Lung (tissue), 12 donors: ENCODE results near the gene ITGB2. TPM values are rescaled to one million over a fixed set of nuclear protein-coding genes. Genes with fewer than 3 reads are reported as not detected.
"Not testable (repeated sequence)": the region's sequence is repeated elsewhere in the genome, so short reads cannot be mapped to it uniquely, and the experiment has no call there.

Source experiments
- ATAC-seq: fragments of 200-7000 bp; cut with Tn5 transposase; one replicate; pipeline ENCODE4 v1.9.1; 2020; ENCODE audit warnings: moderate number of reproducible peaks; ENCODE audit not compliant: insufficient read depth, low FRiP score
- DNase-seq, 3 donors: peaks; one replicate each; pipeline ENCODE4 v3.0.0-alpha.2; 2013 to 2017
- H3K27ac ChIP-seq, 2 donors: one replicate each; pipeline ENCODE4 v1.5.1; 2013; ENCODE audit warnings: mild to moderate bottlenecking in 2 of 2, moderate library complexity in 2 of 2, control low read depth in 1 of 2, inconsistent platforms in 1 of 2, low read depth in 1 of 2, low read length in 1 of 2
- H3K27me3 ChIP-seq, 3 donors: one replicate each; pipeline ENCODE4 v1.5.1; 2013; ENCODE audit warnings: low read length in 2 of 3; ENCODE audit not compliant: control insufficient read depth in 3 of 3, insufficient read depth in 3 of 3
- H3K36me3 ChIP-seq, 4 donors: one replicate each; pipeline ENCODE4 v1.5.1; 2013; ENCODE audit warnings: low read length in 4 of 4, mild to moderate bottlenecking in 1 of 4, moderate library complexity in 1 of 4; ENCODE audit not compliant: control insufficient read depth in 4 of 4, insufficient read depth in 4 of 4
- H3K4me1 ChIP-seq, 5 donors: one replicate each; pipeline ENCODE4 v1.5.1; 2013; ENCODE audit warnings: low read length in 5 of 5, mild to moderate bottlenecking in 2 of 5, moderate library complexity in 1 of 5; ENCODE audit not compliant: control insufficient read depth in 5 of 5, insufficient read depth in 5 of 5
- H3K4me3 ChIP-seq: one replicate; pipeline ENCODE4 v1.5.1; 2013; ENCODE audit warnings: mild to moderate bottlenecking, control low read depth, moderate library complexity
- H3K9ac ChIP-seq, 2 donors: one replicate each; pipeline ENCODE4 v1.5.1; 2013; ENCODE audit warnings: low read length in 2 of 2, control low read depth in 1 of 2; ENCODE audit not compliant: insufficient read depth in 1 of 2
- H3K9me3 ChIP-seq, 4 donors: one replicate each; pipeline ENCODE4 v1.5.1; 2013; ENCODE audit warnings: low read length in 3 of 4, mild to moderate bottlenecking in 1 of 4, moderate library complexity in 1 of 4; ENCODE audit not compliant: control insufficient read depth in 4 of 4, insufficient read depth in 3 of 4
- CTCF ChIP-seq: IDR thresholded peaks from 2 replicates; pipeline ENCODE4 v1.5.1; 2012; ENCODE audit warnings: mild to moderate bottlenecking; ENCODE audit errors: control extremely low read depth, extremely low read depth
- WGBS, 2 donors: extraction: QIAGEN DNeasy Blood & Tissue Kit; methylation state at CpG; one replicate each; pipeline ENCODE4 v1.1.7; 2013; 5-methylcytosine and 5-hydroxymethylcytosine counted together
- polyA plus RNA-seq, 2 donors: library from polyadenylated mRNA; stranded (reverse); fragments of 200-250 nt; gene quantifications; one replicate each; pipeline ENCODE4 v1.2.1, GENCODE V29; 2013
- total RNA-seq, 2 donors: library from RNA; depleted of rRNA in 1 of 2; stranded (reverse); fragments of >200 nt in 1 of 2; gene quantifications; one replicate each; pipeline ENCODE4 v1.2.1, GENCODE V29; 2014 to 2021
- donor health status: control.
- donor health status: control.
- donor health status: Bipolar disorder and iron deficiency.
- donor health status: healthy.
- donor health status: DM: yes; HTN: yes; CAD: no.

Gene ITGB2
- total and polyA plus RNA-seq, 4 donors: 52.9 to 376 (median 187) TPM

- Histone ChIP-seq H3K9ac (no peak overlapping the region), H3K27me3 (peaks cover 0 to 5% (median 0%) of the 10 kb centered on the region in 3 donors), H3K4me1 (peaks cover 0 to 14% (median 0%) of the 10 kb centered on the region in 5 donors), H3K4me3 (no peak overlapping the region), H3K36me3 (peaks cover 0 to 2% (median 0%) of the 10 kb centered on the region in 4 donors), H3K9me3 (no peaks in the 10 kb centered on the region), H3K27ac (peak overlapping the region in 1 of 2 donors; percentile 82)
- ATAC-seq (peak; percentile 25), DNase-seq (peak in 2 of 3 donors; percentile 31 to 49)
- TF ChIP-seq CTCF: no peak
- 30 to 40% methylated on average over 8 of the region's 8 CpGs for WGBS, 2 donors
Observed at GRCh38 chr21:44880405-44881197, 40.1 kb downstream of the ITGB2 start.

GRCh38 chr21:44879238-44879637 is 41.5 kb downstream of the ITGB2 start:
- not testable (repeated sequence) for H3K9me3 ChIP-seq, DNase-seq, ATAC-seq, H3K9ac ChIP-seq, H3K27me3 ChIP-seq, H3K36me3 ChIP-seq, H3K27ac ChIP-seq, H3K4me3 ChIP-seq
- WGBS, 2 donors: 95 to 96% methylated on average over 8 of the region's 8 CpGs
- peaks cover 0 to 16% (median 5%) of the 10 kb centered on the region in 5 donors for H3K4me1 ChIP-seq

GRCh38 chr21:44878053-44878982 is 42.4 kb downstream of the ITGB2 start:
- ATAC-seq (no peak), DNase-seq (no peak)
- Histone ChIP-seq H3K4me3 (no peak overlapping the region), H3K27me3 (peaks cover 0 to 6% (median 5%) of the 10 kb centered on the region in 3 donors), H3K4me1 (peaks cover 0 to 16% (median 5%) of the 10 kb centered on the region in 5 donors), H3K36me3 (no peaks in the 10 kb centered on the region), H3K9me3 (no peaks in the 10 kb centered on the region), H3K9ac (no peak overlapping the region), H3K27ac (no peak overlapping the region)
- 28 to 49% methylated on average over 13 of the region's 13 CpGs for WGBS, 2 donors
- no peak for TF ChIP-seq CTCF
